ENCODE results near the gene KIF6. TPM values are rescaled to one million over a fixed set of nuclear protein-coding genes. Genes with fewer than 3 reads are reported as not detected.

Gene KIF6
- total RNA-seq, 2 experiments from 2014 or later: not detected

DNA sequence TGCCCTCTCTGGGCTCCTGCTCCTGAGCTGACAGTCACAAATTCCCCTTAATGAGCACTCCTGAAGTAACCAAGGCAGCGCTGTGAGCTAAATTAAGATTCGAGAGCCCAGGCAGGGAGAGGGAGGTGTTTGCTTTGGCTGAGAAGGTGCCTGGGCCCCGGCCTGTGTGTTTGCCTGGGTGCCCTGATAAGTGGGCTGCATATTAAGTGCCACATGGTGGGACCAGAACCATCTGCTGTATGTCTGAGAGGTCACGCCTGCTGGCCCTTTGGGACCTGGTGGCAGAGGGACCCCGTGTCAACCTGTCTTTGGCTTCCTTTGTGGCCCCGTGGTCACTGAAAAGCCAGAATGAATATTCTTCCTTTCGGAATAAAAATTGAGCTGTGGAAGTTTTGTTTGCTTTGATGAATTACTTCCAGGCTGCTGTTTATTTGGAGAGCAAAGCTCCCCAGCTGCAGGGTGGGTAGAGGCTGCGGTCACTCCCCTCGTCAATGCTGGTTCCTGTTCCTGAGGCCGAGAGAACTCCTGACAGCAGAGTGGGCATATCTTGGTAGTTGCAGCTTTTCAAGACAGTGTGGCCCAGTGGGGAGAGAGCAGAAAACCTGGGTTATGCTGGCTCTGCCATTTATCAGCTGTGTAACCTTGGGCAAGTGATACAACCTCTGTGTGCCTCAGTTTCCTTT, 385.2 kb downstream of the KIF6 start:
- Histone ChIP-seq H3K27me3 (ENCODE audit: control insufficient read depth in 1 of 2, insufficient read depth in 2 of 2, low read length in 2 of 2) (peaks cover 0 to 9% of the 10 kb centered on the region in 2 experiments), H3K4me3 (ENCODE audit: low read length) (no peak overlapping the region), H3K27ac (ENCODE audit: low read depth in 1 of 2, low read length in 2 of 2) (no peak overlapping the region), H3K4me1 (ENCODE audit: insufficient read depth, low read length) (peaks cover 11% of the 10 kb centered on the region), H3K36me3 (ENCODE audit: insufficient read depth, low read length) (no peaks in the 10 kb centered on the region), H3K9me3 (ENCODE audit: control insufficient read depth in 1 of 2, insufficient read depth in 1 of 2, low read length in 2 of 2) (no peaks in the 10 kb centered on the region)
- intact Hi-C loops (cut with DNase I, micrococcal nuclease): no loop called here
- CTCF ChIA-PET: interaction anchor here (1.1 kb wide), 1 partner anchor 37 kb away, joined by 4 read pairs; no protein-coding TSS in a partner anchor
- Mint-ChIP-seq H3K36me3 (ENCODE audit: low read depth) (no peaks in the 10 kb centered on the region), H3K4me3 (no peak overlapping the region), H3K27me3 (peaks cover 21% of the 10 kb centered on the region), H3K4me1 (ENCODE audit: low read depth) (peaks cover 8% of the 10 kb centered on the region), H3K27ac (no peak overlapping the region), H3K9me3 (no peaks in the 10 kb centered on the region)
- ATAC-seq (ENCODE audit: poor library complexity): no peak
- POLR2A ChIA-PET: no interaction called here
- no peak for DNase-seq
- TF ChIP-seq, protein P1, sequence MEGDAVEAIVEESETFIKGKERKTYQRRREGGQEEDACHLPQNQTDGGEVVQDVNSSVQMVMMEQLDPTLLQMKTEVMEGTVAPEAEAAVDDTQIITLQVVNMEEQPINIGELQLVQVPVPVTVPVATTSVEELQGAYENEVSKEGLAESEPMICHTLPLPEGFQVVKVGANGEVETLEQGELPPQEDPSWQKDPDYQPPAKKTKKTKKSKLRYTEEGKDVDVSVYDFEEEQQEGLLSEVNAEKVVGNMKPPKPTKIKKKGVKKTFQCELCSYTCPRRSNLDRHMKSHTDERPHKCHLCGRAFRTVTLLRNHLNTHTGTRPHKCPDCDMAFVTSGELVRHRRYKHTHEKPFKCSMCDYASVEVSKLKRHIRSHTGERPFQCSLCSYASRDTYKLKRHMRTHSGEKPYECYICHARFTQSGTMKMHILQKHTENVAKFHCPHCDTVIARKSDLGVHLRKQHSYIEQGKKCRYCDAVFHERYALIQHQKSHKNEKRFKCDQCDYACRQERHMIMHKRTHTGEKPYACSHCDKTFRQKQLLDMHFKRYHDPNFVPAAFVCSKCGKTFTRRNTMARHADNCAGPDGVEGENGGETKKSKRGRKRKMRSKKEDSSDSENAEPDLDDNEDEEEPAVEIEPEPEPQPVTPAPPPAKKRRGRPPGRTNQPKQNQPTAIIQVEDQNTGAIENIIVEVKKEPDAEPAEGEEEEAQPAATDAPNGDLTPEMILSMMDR (IDR thresholded peaks at IDR 0.05): no peak

DNA sequence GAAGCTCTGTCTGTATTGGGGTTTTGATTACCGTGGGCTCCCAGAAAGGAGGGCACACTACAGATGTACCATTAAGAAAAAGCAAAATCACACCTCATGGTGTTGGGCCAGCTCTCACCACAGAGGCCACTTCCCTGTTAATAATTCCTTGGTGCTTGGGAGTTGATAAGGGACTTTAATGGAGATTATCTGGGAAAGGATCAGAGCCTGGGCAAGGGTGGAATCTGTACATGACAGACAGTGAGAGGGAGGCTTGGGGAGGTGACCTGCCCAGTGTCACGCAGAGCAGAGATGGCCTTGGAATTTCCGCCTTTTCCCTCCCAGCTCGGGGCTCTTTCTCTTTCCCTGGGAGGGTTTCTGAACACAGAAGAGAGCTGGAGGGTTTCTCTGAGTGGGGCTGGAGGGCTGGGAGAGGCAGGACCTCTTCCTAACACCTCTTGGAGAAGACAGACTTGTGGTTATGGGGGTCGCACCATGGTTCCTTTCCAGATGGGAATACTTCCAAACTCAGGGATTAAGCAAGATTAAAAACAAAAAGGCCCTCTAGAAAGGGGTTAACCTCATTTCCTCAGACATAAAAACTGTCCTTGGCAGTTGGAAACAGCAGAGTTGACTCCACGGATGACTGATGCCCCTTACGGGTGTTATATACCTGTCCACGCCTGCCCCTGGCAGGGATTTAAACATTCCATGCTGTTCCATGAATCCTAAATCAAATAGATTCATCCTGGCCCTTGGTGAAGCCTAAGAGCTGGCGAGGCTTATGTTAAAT, 385.9 kb downstream of the KIF6 start:
- Histone ChIP-seq H3K9me3 (ENCODE audit: control insufficient read depth in 1 of 2, insufficient read depth in 1 of 2, low read length in 2 of 2) (no peaks in the 10 kb centered on the region), H3K4me3 (ENCODE audit: low read length) (no peak overlapping the region), H3K4me1 (ENCODE audit: insufficient read depth, low read length) (peaks cover 11% of the 10 kb centered on the region), H3K27ac (ENCODE audit: low read depth in 1 of 2, low read length in 2 of 2) (no peak overlapping the region), H3K36me3 (ENCODE audit: insufficient read depth, low read length) (no peaks in the 10 kb centered on the region), H3K27me3 (ENCODE audit: control insufficient read depth in 1 of 2, insufficient read depth in 2 of 2, low read length in 2 of 2) (peaks cover 0 to 9% of the 10 kb centered on the region in 2 experiments)
- ATAC-seq (ENCODE audit: poor library complexity): no peak
- Mint-ChIP-seq H3K27ac (no peak overlapping the region), H3K9me3 (no peaks in the 10 kb centered on the region), H3K36me3 (ENCODE audit: low read depth) (no peaks in the 10 kb centered on the region), H3K4me3 (no peak overlapping the region), H3K4me1 (ENCODE audit: low read depth) (peaks cover 8% of the 10 kb centered on the region), H3K27me3 (peaks cover 21% of the 10 kb centered on the region)
- TF ChIP-seq, protein P1 (IDR thresholded peaks at IDR 0.05): no peak
- no peak for DNase-seq
- POLR2A ChIA-PET: no interaction called here
- CTCF ChIA-PET: no interaction called here
- intact Hi-C loops (cut with DNase I, micrococcal nuclease): no loop called here

DNA sequence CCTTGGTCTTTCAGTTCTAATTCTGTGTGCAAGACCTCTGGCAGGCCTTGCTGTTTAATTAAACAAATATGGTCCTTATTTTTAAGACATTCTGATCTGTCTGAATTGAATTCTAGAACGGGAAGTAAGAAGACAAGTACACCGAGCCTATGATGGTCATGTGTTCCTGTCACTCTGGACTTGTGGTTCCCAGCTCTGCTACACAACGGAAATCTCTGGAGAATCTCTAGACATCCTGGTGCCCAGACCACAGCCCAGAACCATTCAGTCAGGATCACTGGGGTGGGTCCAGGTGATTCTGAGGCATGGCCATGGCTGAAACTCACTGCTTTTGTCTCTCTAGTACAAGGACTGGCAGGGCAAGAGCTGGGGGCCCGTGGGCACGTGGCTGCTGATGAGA, 386.8 kb downstream of the KIF6 start:
- H3K9me3 Mint-ChIP-seq: no peaks in the 10 kb centered on the region
- H3K27ac Mint-ChIP-seq: no peak overlapping the region
- H3K4me1 Mint-ChIP-seq (ENCODE audit: low read depth): peaks cover 8% of the 10 kb centered on the region

More for the DNA sequence above, 386.8 kb downstream of the KIF6 start:
- Histone ChIP-seq H3K36me3 (ENCODE audit: insufficient read depth, low read length) (no peaks in the 10 kb centered on the region), H3K4me3 (ENCODE audit: low read length) (no peak overlapping the region), H3K27ac (ENCODE audit: low read depth in 1 of 2, low read length in 2 of 2) (no peak overlapping the region), H3K4me1 (ENCODE audit: insufficient read depth, low read length) (peaks cover 11% of the 10 kb centered on the region), H3K27me3 (ENCODE audit: control insufficient read depth in 1 of 2, insufficient read depth in 2 of 2, low read length in 2 of 2) (peaks cover 0 to 9% of the 10 kb centered on the region in 2 experiments), H3K9me3 (ENCODE audit: control insufficient read depth in 1 of 2, insufficient read depth in 1 of 2, low read length in 2 of 2) (no peaks in the 10 kb centered on the region)
- no peak overlapping the region for H3K4me3 Mint-ChIP-seq
- TF ChIP-seq, protein P1 (IDR thresholded peaks at IDR 0.05): no peak
- H3K36me3 Mint-ChIP-seq (ENCODE audit: low read depth): no peaks in the 10 kb centered on the region
- H3K27me3 Mint-ChIP-seq: peaks cover 21% of the 10 kb centered on the region
- POLR2A ChIA-PET: no interaction called here
- CTCF ChIA-PET: no interaction called here
- no peak for ATAC-seq (ENCODE audit: poor library complexity)
- DNase-seq: no peak
- intact Hi-C loops (cut with DNase I, micrococcal nuclease): no loop called here
